ENCODE results near the gene CARM1.
A peak's percentile ranks its signal among the peaks of the same experiment; 100 is the strongest.

The CARM1 gene

DNA sequence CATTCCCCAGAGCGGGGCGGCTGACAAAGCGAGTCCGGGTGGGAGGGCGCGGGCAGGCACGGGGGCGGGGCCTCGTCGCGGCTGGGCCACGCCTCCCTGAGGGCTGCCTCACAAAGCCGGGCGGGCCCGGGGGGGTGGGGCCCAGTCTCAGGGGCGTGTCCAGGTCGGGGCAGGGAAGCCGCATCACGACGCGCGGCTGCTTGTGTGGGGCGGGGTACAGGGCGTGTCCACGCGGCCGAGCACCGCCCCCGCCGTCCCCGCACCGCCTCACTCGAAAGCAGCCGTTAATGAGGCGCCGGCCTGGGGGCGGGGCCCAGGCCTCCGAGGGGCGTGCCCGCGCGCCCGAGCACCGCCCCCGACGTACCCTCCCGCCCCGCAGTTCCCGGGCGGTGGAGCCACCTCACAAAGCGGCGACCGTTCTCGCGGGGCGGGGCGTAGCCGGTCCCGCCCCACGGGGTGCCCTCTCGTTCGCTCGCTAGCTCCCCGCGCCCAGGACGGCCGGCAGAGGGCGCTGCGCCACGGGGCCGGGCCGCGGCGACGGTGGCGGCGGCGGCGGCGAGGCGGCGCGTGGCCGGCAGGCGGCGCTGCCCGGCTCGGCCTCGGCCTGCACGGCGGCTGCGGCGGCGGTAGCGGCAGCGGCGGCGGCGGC lies at the start of gene CARM1:
TSS of gene CARM1 (plus strand) at position 599 of the 649 bp plus-strand sequence. CDS start 150 bp downstream, outside the sequence.
- Histone ChIP-seq H3K4me3 (ENCODE audit: insufficient read depth, low read length, poor library complexity, severe bottlenecking) (peak within 1 kb of the TSS; percentile 98), H3K9ac (ENCODE audit: low read length) (peak within 1 kb of the TSS; percentile 99), H3K4me2 (ENCODE audit: low read depth, low read length, poor library complexity, severe bottlenecking) (peak within 1 kb of the TSS; percentile 93), H3K9me2 (replicated peaks; ENCODE audit: insufficient read depth, low read length) (no peaks in the 10 kb centered on the region), H2AFZ (ENCODE audit: low read depth, low read length, severe bottlenecking) (peak within 1 kb of the TSS; percentile 78), H3F3A (ENCODE audit: insufficient read depth) (peaks cover 10% of the 10 kb centered on the region), H3K9me3 (ENCODE audit: insufficient read depth, low read length) (no peaks in the 10 kb centered on the region), H3K27ac (ENCODE audit: low read depth, low read length) (peak within 1 kb of the TSS; percentile 71), H3K79me2 (ENCODE audit: insufficient read depth, low read length) (peaks cover 33% of the 10 kb centered on the region), H4K20me1 (ENCODE audit: low read depth, low read length) (no peaks in the 10 kb centered on the region), H3K36me3 (ENCODE audit: low read length) (no peaks in the 10 kb centered on the region), H3K27me3 (ENCODE audit: low read length) (no peaks in the 10 kb centered on the region)
- TF ChIP-seq, protein P1, sequence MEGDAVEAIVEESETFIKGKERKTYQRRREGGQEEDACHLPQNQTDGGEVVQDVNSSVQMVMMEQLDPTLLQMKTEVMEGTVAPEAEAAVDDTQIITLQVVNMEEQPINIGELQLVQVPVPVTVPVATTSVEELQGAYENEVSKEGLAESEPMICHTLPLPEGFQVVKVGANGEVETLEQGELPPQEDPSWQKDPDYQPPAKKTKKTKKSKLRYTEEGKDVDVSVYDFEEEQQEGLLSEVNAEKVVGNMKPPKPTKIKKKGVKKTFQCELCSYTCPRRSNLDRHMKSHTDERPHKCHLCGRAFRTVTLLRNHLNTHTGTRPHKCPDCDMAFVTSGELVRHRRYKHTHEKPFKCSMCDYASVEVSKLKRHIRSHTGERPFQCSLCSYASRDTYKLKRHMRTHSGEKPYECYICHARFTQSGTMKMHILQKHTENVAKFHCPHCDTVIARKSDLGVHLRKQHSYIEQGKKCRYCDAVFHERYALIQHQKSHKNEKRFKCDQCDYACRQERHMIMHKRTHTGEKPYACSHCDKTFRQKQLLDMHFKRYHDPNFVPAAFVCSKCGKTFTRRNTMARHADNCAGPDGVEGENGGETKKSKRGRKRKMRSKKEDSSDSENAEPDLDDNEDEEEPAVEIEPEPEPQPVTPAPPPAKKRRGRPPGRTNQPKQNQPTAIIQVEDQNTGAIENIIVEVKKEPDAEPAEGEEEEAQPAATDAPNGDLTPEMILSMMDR (IDR thresholded peaks at IDR 0.05; ENCODE audit: insufficient read depth, low read length, poor library complexity, severe bottlenecking): no peak
- TF ChIP-seq EZH2phosphoT487 (conservative IDR thresholded peaks at IDR 0.05; ENCODE audit: low read length): no peak

DNA sequence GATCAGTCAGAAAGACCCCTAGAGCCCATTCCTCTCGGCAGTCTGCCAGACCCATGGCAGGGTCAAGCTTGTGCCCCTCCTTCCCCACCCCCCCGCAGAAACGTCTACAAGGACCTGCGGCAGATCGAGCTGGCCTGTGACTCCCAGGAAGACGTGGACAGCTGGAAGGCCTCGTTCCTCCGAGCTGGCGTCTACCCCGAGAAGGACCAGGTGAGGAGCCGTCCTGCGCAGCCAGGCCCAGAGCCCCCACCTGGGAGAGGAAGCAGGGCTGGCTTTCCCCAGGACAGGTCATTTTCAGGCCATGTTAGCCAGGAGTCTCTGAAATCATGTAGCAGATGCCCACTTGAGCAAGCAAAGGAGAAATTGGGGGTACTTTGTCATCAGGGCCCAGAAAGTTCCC lies 47.7 kb upstream of the CARM1 start:
- Histone ChIP-seq H3K36me3 (ENCODE audit: low read length) (no peaks in the 10 kb centered on the region; the same call in 1 of the 2 replicates), H3K27ac (ENCODE audit: low read depth, low read length) (no peak overlapping the region)

DNA sequence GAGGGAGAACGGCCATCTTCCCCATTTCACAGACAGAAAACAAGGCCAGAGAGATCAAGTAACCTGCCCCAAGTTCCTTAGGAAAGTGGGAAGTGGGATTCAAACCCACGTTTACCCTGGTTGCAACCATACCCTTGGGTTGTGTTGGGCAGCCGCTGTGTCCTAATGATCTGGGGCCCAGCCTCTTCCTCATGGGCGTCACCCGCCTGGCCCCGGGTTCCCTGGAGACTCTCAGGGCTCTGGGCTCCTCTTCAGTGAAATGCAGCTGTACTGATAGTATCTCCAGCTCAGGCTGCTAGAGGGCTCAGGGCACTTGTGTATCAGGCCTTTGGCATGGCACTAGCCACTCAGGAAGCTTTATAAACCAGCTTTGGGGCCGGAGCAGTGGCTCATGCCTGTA lies 45.1 kb upstream of the CARM1 start:
- Histone ChIP-seq H3K9me3 (ENCODE audit: insufficient read depth, low read length) (no peaks in the 10 kb centered on the region), H4K20me1 (ENCODE audit: low read depth, low read length) (no peaks in the 10 kb centered on the region), H3K9me2 (replicated peaks; ENCODE audit: insufficient read depth, low read length) (no peaks in the 10 kb centered on the region), H3K79me2 (ENCODE audit: insufficient read depth, low read length) (no peaks in the 10 kb centered on the region), H3K4me3 (ENCODE audit: insufficient read depth, low read length, poor library complexity, severe bottlenecking) (no peak overlapping the region), H3K4me2 (ENCODE audit: low read depth, low read length, poor library complexity, severe bottlenecking) (no peak overlapping the region), H2AFZ (ENCODE audit: low read depth, low read length, severe bottlenecking) (no peak overlapping the region), H3K27ac (ENCODE audit: low read depth, low read length) (no peak overlapping the region), H3K27me3 (ENCODE audit: low read length) (no peaks in the 10 kb centered on the region), H3K9ac (ENCODE audit: low read length) (no peak overlapping the region), H3K36me3 (ENCODE audit: low read length) (no peaks in the 10 kb centered on the region; the same call in 1 of the 2 replicates), H3F3A (ENCODE audit: insufficient read depth) (no peaks in the 10 kb centered on the region)
- TF ChIP-seq, protein P1 (IDR thresholded peaks at IDR 0.05; ENCODE audit: insufficient read depth, low read length, poor library complexity, severe bottlenecking): no peak
- TF ChIP-seq EZH2phosphoT487 (conservative IDR thresholded peaks at IDR 0.05; ENCODE audit: low read length): no peak

More for the DNA sequence above, 47.7 kb upstream of the CARM1 start:
- Histone ChIP-seq H3K4me3 (ENCODE audit: insufficient read depth, low read length, poor library complexity, severe bottlenecking) (no peak overlapping the region), H2AFZ (ENCODE audit: low read depth, low read length, severe bottlenecking) (no peak overlapping the region), H3K9me2 (replicated peaks; ENCODE audit: insufficient read depth, low read length) (no peaks in the 10 kb centered on the region), H3K4me2 (ENCODE audit: low read depth, low read length, poor library complexity, severe bottlenecking) (no peak overlapping the region), H3K9me3 (ENCODE audit: insufficient read depth, low read length) (no peaks in the 10 kb centered on the region), H3K27me3 (ENCODE audit: low read length) (no peaks in the 10 kb centered on the region), H3K9ac (ENCODE audit: low read length) (no peak overlapping the region), H3K79me2 (ENCODE audit: insufficient read depth, low read length) (no peaks in the 10 kb centered on the region), H3F3A (ENCODE audit: insufficient read depth) (no peaks in the 10 kb centered on the region), H4K20me1 (ENCODE audit: low read depth, low read length) (no peaks in the 10 kb centered on the region)
- TF ChIP-seq EZH2phosphoT487 (conservative IDR thresholded peaks at IDR 0.05; ENCODE audit: low read length): no peak
- TF ChIP-seq, protein P1 (IDR thresholded peaks at IDR 0.05; ENCODE audit: insufficient read depth, low read length, poor library complexity, severe bottlenecking): no peak

Measured in SU-DHL-6 (cell line).